HEK293 (cell line): ENCODE data around the gene SEC22A.

Source experiments
- CTCF ChIA-PET: fragments of 350-600 bp; formaldehyde crosslinking; extraction: SDS; loops from one replicate; lab custom pipeline; 2021; ENCODE audit warnings: antibody characterized with exemption; lab: Yijun Ruan, JAX
- POLR2A ChIA-PET: fragments of 300-600 bp; formaldehyde crosslinking; extraction: SDS; loops from one replicate; lab custom pipeline; 2020; ENCODE audit warnings: antibody characterized with exemption, inconsistent platforms; lab: Yijun Ruan, JAX
- H3K27ac ChIP-seq: fragments of 200-500 bp; sonication (Bioruptor generic); 2 replicates; pipeline ENCODE4 v1.5.1; 2014; ENCODE audit warnings: low read depth, low read length, control low read depth, inconsistent platforms; ENCODE audit errors: extremely low read depth
- H3K36me3 ChIP-seq, 2 experiments: fragments of 200-500 bp in 1 of 2; sonication (Bioruptor generic) in 1 of 2; 1 replicate in 1 of 2; 2 replicates in 1 of 2; pipeline ENCODE4 v1.5.1; 2014 to 2017; ENCODE audit warnings: inconsistent platforms in 2 of 2, low read length in 2 of 2; ENCODE audit not compliant: control insufficient read depth in 2 of 2, insufficient read depth in 1 of 2
- H3K4me1 ChIP-seq: fragments of 200-500 bp; sonication (Bioruptor generic); 2 replicates; pipeline ENCODE4 v1.5.1; 2014; ENCODE audit warnings: mild to moderate bottlenecking, low read length, inconsistent platforms; ENCODE audit not compliant: control insufficient read depth, insufficient read depth
- H3K4me3 ChIP-seq: 2 replicates; pipeline ENCODE4 v1.5.1; 2011; ENCODE audit warnings: low read depth, mild to moderate bottlenecking, control low read depth, low read length, moderate library complexity
- H3K9me3 ChIP-seq: fragments of 200-500 bp; sonication (Bioruptor generic); 2 replicates; pipeline ENCODE4 v1.5.1; 2014; ENCODE audit warnings: low read depth, low read length, inconsistent platforms; ENCODE audit not compliant: control insufficient read depth, insufficient read depth
- FEZF1 ChIP-seq: fragments of 450-650 bp; formaldehyde crosslinking; IDR thresholded peaks from 2 replicates; pipeline ENCODE4 v1.5.1; 2016; ENCODE audit warnings: missing biosample characterization, missing genetic modification characterization
- GLIS1 ChIP-seq: fragments of 450-650 bp; formaldehyde crosslinking; IDR thresholded peaks from 2 replicates; pipeline ENCODE4 v1.5.1; 2016; ENCODE audit warnings: missing biosample characterization, missing genetic modification characterization
- KLF8 ChIP-seq: fragments of 450-650 bp; formaldehyde crosslinking; IDR thresholded peaks from 2 replicates; pipeline ENCODE4 v1.5.1; 2016; ENCODE audit warnings: missing biosample characterization, missing genetic modification characterization
- WT1 ChIP-seq: fragments of 450-650 bp; formaldehyde crosslinking; IDR thresholded peaks from 2 replicates; pipeline ENCODE4 v1.5.1; 2016; ENCODE audit warnings: missing biosample characterization, missing genetic modification characterization
- ZBTB8A ChIP-seq: fragments of 450-650 bp; formaldehyde crosslinking; IDR thresholded peaks from 2 replicates; pipeline ENCODE4 v1.5.1; 2016; ENCODE audit warnings: missing biosample characterization, missing genetic modification characterization
- ZNF202 ChIP-seq: fragments of 450-650 bp; formaldehyde crosslinking; IDR thresholded peaks from 2 replicates; pipeline ENCODE4 v1.5.1; 2016; ENCODE audit warnings: missing biosample characterization, missing genetic modification characterization, borderline replicate concordance
- ZNF23 ChIP-seq: fragments of 450-650 bp; formaldehyde crosslinking; IDR thresholded peaks from 2 replicates; pipeline ENCODE4 v1.5.1; 2016; ENCODE audit warnings: missing biosample characterization, missing genetic modification characterization, borderline replicate concordance
- ZNF501 ChIP-seq: fragments of 450-650 bp; formaldehyde crosslinking; IDR thresholded peaks from 2 replicates; pipeline ENCODE4 v1.5.1; 2016; ENCODE audit warnings: missing biosample characterization, missing genetic modification characterization
- ZNF514 ChIP-seq: fragments of 450-650 bp; formaldehyde crosslinking; IDR thresholded peaks from 2 replicates; pipeline ENCODE4 v1.5.1; 2016; ENCODE audit warnings: missing biosample characterization, missing genetic modification characterization
- ZNF600 ChIP-seq: fragments of 450-650 bp; formaldehyde crosslinking; IDR thresholded peaks from 2 replicates; pipeline ENCODE4 v1.5.1; 2016; ENCODE audit warnings: missing biosample characterization, missing genetic modification characterization
- ZNF629 ChIP-seq: fragments of 450-650 bp; formaldehyde crosslinking; IDR thresholded peaks from 2 replicates; pipeline ENCODE4 v1.5.1; 2017; ENCODE audit warnings: missing biosample characterization, missing genetic modification characterization
- ZNF707 ChIP-seq: fragments of 450-650 bp; formaldehyde crosslinking; IDR thresholded peaks from 2 replicates; pipeline ENCODE4 v1.5.1; 2016; ENCODE audit warnings: missing biosample characterization, missing genetic modification characterization
- TF ChIP-seq, protein P1 (sequence below): fragments of 450-650 bp; formaldehyde crosslinking; IDR thresholded peaks from 2 replicates; pipeline ENCODE4 v1.5.1; 2016; ENCODE audit warnings: missing biosample characterization, missing genetic modification characterization
- TF ChIP-seq, protein P2 (sequence below): fragments of 450-650 bp; formaldehyde crosslinking; IDR thresholded peaks from 2 replicates; pipeline ENCODE4 v1.5.1; 2017; ENCODE audit warnings: missing biosample characterization, missing genetic modification characterization
- TF ChIP-seq, protein P3 (sequence below): IDR thresholded peaks from 2 replicates; pipeline ENCODE4 v1.6.1; 2011; ENCODE audit warnings: mild to moderate bottlenecking, low read depth, low read length, borderline replicate concordance
- TF ChIP-seq, protein P4 (sequence below): fragments of 450-650 bp; formaldehyde crosslinking; IDR thresholded peaks from 2 replicates; pipeline ENCODE4 v1.5.1; 2016; ENCODE audit warnings: missing biosample characterization, missing genetic modification characterization
- TF ChIP-seq, protein P5 (sequence below): fragments of 450-650 bp; formaldehyde crosslinking; IDR thresholded peaks from 2 replicates; pipeline ENCODE4 v1.5.1; 2016; ENCODE audit warnings: missing biosample characterization, missing genetic modification characterization
- TF ChIP-seq, protein P6 (sequence below): fragments of 450-650 bp; IDR thresholded peaks from 2 replicates; pipeline ENCODE4 v1.5.1; 2018; ENCODE audit warnings: missing biosample characterization, mild to moderate bottlenecking, missing genetic modification characterization
- TF ChIP-seq, protein P7 (sequence below): fragments of 450-650 bp; formaldehyde crosslinking; IDR thresholded peaks from 2 replicates; pipeline ENCODE4 v1.5.1; 2016; ENCODE audit warnings: missing biosample characterization, missing genetic modification characterization

Gene SEC22A

DNA sequence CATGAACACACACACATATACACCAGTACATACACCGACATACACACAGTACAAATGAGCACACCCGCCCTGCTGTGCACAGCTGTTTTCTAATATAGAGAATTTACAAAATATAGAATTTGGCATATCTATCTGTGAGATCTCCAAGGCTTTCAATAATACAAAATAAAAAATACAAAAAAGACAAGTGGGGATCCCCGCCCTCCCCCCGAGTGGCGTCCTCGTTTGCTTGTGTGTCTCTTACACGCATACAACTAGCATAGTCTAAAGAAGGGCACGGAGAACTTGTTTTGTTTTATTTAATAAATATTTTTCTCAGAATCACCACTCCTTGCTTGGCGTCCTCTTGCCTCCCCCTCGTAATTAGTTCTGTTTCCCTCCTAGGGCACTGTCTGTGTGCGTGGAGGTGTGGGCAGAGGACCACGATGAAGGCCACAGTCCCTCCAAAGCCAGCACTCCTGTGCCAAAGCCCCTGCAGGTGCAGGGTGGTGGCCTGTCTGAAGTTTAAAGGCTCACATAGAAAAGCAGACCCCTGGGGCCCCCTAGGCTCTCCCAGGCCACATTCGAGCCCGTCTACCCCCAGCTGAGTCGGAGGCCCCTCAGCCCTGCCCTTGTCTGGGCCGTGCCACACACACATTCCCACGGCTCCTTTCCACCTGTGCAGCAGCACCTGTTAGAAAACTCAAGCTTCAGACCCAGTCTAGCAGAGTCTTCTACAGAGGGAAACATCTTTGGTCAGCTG, 82.1 kb downstream of the SEC22A start (continued):
- TF ChIP-seq, protein P1, sequence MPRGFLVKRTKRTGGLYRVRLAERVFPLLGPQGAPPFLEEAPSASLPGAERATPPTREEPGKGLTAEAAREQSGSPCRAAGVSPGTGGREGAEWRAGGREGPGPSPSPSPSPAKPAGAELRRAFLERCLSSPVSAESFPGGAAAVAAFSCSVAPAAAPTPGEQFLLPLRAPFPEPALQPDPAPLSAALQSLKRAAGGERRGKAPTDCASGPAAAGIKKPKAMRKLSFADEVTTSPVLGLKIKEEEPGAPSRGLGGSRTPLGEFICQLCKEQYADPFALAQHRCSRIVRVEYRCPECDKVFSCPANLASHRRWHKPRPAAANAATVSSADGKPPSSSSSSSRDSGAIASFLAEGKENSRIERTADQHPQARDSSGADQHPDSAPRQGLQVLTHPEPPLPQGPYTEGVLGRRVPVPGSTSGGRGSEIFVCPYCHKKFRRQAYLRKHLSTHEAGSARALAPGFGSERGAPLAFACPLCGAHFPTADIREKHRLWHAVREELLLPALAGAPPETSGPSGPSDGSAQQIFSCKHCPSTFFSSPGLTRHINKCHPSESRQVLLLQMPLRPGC (tag by site-specific recombination) = no peak
- TF ChIP-seq, protein P2, sequence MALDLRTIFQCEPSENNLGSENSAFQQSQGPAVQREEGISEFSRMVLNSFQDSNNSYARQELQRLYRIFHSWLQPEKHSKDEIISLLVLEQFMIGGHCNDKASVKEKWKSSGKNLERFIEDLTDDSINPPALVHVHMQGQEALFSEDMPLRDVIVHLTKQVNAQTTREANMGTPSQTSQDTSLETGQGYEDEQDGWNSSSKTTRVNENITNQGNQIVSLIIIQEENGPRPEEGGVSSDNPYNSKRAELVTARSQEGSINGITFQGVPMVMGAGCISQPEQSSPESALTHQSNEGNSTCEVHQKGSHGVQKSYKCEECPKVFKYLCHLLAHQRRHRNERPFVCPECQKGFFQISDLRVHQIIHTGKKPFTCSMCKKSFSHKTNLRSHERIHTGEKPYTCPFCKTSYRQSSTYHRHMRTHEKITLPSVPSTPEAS (tag by site-specific recombination) = no peak
- no peak for TF ChIP-seq ZNF707 (tag by site-specific recombination)
- TF ChIP-seq ZNF202 (tag by site-specific recombination) = no peak
- no peak for TF ChIP-seq ZBTB8A
- no peak for TF ChIP-seq ZNF600 (tag by site-specific recombination)
- no peak for TF ChIP-seq ZNF629 (tag by site-specific recombination)
- TF ChIP-seq WT1 (tag by site-specific recombination) = no peak
- TF ChIP-seq, protein P3, sequence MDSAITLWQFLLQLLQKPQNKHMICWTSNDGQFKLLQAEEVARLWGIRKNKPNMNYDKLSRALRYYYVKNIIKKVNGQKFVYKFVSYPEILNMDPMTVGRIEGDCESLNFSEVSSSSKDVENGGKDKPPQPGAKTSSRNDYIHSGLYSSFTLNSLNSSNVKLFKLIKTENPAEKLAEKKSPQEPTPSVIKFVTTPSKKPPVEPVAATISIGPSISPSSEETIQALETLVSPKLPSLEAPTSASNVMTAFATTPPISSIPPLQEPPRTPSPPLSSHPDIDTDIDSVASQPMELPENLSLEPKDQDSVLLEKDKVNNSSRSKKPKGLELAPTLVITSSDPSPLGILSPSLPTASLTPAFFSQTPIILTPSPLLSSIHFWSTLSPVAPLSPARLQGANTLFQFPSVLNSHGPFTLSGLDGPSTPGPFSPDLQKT = no peak
- TF ChIP-seq, all 188 proteins: peak for 0

DNA sequence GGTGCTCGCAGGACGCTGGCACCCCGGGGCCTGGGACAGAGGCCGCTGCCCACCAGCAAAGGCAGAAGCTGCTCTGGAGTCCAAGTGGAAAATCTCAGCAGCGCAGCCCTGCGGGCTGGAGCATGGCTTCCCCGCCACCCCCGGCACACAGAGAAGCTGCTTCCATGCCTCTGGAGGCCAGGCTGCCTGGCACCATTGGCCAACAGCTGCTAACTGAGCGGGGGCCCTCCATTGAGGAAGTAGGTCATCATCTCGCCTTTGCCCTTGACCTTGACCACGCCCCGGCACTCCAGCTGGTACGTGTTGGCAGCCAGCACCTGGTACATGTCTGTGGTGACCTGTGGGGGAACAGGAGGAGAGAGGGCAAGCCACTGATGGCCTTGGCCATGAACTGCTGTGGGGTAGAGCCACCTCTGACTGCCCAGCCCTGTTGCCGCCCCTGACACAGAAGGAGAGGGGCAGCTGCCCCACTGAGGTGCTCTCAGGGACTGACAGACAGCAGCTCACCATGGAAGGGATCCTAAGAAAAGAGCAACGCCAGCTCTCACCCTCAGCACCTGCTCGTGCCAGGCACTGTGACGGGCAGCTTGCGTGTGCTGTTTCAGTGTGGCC, 82.8 kb downstream of the SEC22A start:
- CTCF ChIA-PET = interaction anchor here (0.6 to 2.1 kb wide), 2 partner anchors 7 to 827 kb away, joined by 3 to 7 read pairs; no protein-coding TSS in a partner anchor
- no peak overlapping the region for H3K4me3 ChIP-seq
- no peaks in the 10 kb centered on the region for H3K4me1 ChIP-seq
- H3K27ac ChIP-seq = no peak overlapping the region
- POLR2A ChIA-PET = no interaction called here
- H3K9me3 ChIP-seq = no peaks in the 10 kb centered on the region
- H3K36me3 ChIP-seq = no peaks in the 10 kb centered on the region
- TF ChIP-seq, protein P4, sequence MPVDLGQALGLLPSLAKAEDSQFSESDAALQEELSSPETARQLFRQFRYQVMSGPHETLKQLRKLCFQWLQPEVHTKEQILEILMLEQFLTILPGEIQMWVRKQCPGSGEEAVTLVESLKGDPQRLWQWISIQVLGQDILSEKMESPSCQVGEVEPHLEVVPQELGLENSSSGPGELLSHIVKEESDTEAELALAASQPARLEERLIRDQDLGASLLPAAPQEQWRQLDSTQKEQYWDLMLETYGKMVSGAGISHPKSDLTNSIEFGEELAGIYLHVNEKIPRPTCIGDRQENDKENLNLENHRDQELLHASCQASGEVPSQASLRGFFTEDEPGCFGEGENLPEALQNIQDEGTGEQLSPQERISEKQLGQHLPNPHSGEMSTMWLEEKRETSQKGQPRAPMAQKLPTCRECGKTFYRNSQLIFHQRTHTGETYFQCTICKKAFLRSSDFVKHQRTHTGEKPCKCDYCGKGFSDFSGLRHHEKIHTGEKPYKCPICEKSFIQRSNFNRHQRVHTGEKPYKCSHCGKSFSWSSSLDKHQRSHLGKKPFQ (tag by site-specific recombination) = no peak
- TF ChIP-seq, protein P5, sequence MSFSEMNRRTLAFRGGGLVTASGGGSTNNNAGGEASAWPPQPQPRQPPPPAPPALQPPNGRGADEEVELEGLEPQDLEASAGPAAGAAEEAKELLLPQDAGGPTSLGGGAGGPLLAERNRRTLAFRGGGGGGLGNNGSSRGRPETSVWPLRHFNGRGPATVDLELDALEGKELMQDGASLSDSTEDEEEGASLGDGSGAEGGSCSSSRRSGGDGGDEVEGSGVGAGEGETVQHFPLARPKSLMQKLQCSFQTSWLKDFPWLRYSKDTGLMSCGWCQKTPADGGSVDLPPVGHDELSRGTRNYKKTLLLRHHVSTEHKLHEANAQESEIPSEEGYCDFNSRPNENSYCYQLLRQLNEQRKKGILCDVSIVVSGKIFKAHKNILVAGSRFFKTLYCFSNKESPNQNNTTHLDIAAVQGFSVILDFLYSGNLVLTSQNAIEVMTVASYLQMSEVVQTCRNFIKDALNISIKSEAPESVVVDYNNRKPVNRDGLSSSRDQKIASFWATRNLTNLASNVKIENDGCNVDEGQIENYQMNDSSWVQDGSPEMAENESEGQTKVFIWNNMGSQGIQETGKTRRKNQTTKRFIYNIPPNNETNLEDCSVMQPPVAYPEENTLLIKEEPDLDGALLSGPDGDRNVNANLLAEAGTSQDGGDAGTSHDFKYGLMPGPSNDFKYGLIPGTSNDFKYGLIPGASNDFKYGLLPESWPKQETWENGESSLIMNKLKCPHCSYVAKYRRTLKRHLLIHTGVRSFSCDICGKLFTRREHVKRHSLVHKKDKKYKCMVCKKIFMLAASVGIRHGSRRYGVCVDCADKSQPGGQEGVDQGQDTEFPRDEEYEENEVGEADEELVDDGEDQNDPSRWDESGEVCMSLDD (tag by site-specific recombination) = no peak
- TF ChIP-seq ZNF514 (tag by site-specific recombination) (no peak), KLF8 (tag by site-specific recombination) (no peak), GLIS1 (tag by site-specific recombination) (no peak), ZNF23 (no peak), ZNF501 (tag by site-specific recombination) (no peak), FEZF1 (tag by site-specific recombination) (no peak)
- TF ChIP-seq, protein P6, sequence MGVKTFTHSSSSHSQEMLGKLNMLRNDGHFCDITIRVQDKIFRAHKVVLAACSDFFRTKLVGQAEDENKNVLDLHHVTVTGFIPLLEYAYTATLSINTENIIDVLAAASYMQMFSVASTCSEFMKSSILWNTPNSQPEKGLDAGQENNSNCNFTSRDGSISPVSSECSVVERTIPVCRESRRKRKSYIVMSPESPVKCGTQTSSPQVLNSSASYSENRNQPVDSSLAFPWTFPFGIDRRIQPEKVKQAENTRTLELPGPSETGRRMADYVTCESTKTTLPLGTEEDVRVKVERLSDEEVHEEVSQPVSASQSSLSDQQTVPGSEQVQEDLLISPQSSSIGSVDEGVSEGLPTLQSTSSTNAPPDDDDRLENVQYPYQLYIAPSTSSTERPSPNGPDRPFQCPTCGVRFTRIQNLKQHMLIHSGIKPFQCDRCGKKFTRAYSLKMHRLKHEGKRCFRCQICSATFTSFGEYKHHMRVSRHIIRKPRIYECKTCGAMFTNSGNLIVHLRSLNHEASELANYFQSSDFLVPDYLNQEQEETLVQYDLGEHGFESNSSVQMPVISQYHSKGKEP (tag by site-specific recombination) = no peak
- TF ChIP-seq, protein P7, sequence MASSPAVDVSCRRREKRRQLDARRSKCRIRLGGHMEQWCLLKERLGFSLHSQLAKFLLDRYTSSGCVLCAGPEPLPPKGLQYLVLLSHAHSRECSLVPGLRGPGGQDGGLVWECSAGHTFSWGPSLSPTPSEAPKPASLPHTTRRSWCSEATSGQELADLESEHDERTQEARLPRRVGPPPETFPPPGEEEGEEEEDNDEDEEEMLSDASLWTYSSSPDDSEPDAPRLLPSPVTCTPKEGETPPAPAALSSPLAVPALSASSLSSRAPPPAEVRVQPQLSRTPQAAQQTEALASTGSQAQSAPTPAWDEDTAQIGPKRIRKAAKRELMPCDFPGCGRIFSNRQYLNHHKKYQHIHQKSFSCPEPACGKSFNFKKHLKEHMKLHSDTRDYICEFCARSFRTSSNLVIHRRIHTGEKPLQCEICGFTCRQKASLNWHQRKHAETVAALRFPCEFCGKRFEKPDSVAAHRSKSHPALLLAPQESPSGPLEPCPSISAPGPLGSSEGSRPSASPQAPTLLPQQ (tag by site-specific recombination) = no peak
- TF ChIP-seq, protein P1 (tag by site-specific recombination) = no peak
